Stimulated activated naive CD8-positive, alpha-beta T cell treated with anti-CD3 and anti-CD28 coated beads, Interleukin-15, Interleukin-2, amounts not matched to agents 100 U/mL and 50 U/mL, for 24 hours (primary cell): Measurements from ENCODE around the gene APLN.

ENCODE experiments used
- ATAC-seq: fragments of 150-1000 bp; cut with Tn5 transposase; one replicate; pipeline ENCODE4 v1.10.0; 2021
- DNase-seq: peaks from one replicate; pipeline ENCODE4 v3.0.0; 2021

The APLN gene

DNA sequence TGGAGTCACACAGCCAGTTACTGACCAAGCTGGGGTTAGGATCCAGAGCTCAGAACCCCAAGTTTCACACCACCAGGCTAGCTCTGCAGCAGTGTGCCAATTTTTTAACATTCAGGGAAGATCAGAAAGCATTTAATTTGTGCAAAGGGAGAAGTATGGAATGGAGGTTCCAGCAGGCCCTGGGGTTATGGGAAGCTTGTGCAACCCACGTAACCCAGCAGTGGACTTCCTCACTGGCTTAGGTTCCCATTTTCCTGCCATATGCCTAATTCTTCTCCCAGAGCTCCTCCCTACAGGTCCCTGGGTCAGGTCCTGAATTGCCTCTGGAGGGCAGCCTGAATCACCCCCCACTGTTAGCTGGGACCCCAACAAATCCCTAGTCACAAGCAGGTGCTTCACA lies 14.0 kb downstream of the APLN start:
- ATAC-seq (no peak), DNase-seq (no peak)

DNA sequence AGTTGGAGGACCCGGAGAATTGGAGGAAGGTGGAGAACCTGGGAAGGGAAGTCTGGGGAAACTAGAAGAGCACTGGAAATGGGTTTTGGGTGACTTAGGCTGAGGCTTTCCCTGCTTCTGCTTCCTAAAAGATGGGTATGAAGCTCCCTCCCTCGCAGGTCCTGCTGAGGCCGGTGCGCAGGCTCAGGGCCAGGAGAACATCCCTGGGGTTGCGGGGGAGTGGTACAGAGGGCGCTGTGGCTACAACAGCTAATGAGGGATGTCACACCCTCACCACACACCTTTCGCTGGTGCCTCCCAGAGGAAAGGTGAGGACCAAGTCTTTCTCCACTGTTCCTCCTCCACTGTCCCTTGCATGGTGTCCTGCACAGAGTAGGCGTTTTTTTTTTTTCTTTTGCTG lies 15.8 kb downstream of the APLN start:
- ATAC-seq, result no peak
- DNase-seq, result no peak

DNA sequence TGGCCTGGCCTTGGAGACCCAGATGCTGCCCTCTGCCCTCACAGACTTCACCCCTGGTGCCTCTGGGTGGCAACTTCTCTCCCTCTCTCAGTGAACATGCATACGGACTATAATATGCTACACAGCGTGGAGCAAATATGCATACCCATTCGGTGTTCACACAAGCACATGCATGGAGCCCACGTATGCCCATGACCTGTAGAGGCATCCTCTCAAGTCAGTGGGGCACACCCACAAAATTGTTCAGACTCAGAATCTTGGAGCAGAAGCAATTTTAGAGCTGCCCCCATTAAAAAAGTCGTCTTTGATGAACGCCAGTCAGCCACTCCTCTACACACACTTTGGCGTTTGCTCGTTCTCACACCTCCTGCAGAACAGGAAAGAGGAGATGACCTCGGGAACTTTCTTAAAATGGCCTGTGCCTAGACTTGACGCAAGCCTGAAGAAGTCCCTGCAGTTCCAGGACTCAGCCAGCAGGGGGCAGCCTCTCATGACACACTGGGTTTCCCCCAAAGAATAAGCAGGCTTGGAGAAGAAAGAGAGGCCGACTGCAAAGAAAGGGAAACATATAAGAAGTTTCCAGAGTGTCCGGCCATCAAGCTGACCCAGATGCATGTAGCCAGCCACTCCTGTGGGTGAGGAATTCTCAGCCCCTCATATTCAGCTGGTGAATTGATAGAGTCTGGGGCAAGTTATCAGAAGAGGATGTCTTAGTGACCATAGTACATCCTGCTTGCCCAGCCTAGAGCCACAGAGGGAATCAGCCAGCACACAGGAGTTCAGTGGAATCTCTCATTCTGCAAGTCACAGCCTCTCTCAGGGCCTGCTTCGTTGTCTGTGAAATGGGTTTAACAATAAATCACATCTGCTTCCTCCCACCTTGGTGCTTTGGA lies 17.3 kb downstream of the APLN start:
- ATAC-seq (peak; percentile 79), DNase-seq (peak; percentile 77)

DNA sequence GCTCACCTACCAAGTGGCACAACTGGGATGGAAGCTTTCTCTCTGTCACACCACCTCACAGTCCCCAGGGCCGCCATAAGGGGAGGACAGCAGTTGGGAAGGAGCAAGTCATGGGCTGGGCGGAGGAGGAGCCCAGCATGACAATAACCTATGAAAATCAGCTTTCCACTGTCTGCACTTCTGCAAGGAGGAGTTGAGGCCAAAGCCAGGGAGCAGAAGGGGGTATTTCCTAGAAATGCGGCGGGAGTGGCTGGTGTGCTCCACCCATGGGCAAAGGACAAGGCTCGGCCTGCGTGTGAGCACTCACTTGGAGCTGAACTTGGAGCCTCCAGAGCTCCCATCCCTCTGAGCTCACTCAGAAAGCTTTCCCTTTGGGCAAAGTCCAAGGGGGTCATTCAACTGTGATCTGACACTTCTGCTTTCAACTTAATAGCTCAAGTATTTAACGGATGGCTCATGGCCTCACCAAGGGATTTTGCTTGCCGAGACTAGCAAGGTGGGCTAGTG lies 18.5 kb downstream of the APLN start:
- no peak for ATAC-seq
- no peak for DNase-seq

DNA sequence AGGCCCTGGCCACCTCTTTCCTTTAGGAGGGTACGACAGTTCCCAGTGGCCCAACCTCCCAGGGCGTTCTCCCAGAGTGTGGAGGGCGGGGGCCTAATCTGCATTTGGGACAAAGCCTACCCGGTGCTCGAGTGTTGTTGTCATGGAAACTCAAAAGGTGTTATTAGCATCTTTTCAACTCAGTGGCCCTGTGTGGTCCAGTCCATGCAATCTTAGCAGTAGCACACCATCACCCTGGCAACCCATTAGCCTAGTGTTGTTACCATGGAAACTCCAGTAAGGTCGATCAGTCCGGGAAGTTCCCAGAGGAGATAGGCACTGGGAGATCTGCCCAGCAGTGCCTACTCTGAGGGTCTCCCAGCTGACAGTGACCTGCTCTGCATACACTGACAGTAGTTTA lies 20.2 kb downstream of the APLN start:
- no peak for DNase-seq
- no peak for ATAC-seq

DNA sequence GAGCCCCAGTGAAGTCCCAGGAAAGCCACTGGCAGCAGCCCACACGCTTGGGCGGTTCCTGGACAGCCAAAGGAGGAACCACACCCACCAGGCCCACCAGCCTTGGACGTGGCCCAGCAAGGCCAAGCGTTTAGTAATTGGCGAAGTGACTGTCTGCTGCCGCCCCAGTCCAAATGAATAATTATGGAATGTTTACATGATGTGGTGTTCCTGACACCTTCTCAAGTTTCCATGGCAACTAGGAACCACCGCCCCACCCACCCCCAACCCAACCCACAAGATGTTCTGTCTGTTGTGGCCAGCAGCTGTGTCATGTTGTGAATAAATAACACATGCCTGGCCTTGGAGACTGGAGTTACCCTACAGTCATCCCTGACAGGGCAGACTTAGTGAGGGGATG lies 22.3 kb downstream of the APLN start:
- DNase-seq (no peak), ATAC-seq (no peak)

DNA sequence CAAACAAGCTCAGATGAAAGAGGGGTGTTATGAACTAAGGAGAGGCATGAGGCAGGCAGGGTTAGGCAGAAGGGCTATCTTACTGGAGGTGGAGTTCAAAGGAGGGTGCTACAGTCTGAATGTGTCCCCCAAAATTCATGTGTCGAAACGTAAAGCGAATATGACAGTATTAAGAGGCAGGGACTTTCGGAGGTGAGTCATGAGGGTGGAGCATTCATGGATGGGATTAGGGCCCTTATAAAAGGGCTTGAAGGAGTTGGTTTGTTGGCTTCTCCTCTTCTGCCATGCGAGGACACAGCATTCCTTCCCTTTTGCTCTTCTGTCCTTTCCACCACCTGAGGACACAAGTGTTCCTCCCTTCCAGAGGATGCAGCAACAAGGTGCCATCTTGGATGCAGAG lies 22.9 kb downstream of the APLN start:
- DNase-seq (no peak), ATAC-seq (no peak)

DNA sequence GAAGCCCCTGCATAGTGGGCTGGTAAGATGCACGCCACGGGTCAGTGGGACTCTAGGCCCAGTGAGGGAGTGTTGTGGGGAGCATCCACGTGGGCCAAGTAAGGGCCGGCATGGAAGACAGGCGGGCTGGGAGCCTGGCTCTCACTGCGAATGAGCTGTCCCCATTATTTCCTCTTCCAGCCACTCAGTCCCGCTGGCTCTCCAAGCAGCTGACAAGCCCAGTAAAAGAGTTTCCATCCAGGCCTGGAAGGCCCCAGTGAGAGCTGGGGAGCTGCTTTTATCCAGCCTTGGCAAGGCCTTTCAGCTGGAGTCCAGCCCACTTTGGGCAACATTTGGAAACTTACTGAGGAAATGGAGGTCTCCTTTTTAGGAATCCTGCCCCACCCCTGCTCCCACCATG lies 24.9 kb downstream of the APLN start:
- ATAC-seq, result no peak

DNA sequence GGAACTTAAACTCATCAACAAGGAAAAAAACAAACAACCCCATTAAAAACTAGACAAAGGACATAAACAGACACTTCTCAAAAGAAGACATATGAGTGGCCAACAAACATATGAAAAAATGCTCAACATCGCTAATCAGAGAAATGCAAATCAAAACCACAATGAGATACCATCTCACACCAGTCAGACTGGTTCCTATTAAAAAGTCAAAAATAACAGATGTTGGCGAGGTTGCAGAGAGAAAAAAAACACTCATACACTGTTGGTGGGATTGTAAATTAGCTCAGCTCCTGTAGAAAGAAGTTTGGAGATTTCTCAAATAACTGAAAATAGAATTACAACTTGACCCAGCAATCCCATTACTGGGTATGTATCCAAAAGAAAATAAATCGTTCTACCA lies 28.7 kb downstream of the APLN start:
- ATAC-seq (no peak), DNase-seq (no peak)

More for the DNA sequence above, 24.9 kb downstream of the APLN start:
- no peak for DNase-seq

DNA sequence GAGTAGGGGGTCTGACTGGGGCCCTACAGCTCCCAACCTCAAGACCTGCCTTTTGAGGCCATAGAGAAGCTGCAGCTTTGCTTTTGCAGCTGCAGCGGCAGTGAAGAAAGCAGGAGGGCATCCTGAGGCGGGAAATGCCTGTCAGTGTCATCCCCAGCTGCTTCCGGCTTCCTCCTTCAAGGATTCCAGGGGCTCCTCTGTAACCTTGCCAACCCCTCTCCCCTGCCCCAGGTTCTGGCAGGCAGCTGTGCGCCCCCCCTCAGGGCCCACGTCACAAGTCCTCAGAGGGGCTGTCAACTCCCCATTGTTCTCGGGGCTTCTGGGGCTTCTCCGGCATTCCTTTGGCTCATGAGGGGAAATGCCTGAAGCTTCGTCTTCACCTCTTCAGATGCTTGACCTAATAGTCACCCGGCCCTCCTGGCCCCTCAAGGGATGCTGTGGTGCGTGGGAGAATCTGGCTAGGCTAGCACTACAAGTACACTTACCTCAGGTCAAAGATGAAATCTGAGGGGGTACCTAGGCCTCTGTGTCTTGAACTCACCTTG lies 31.9 kb downstream of the APLN start:
- DNase-seq (no peak), ATAC-seq (no peak)

DNA sequence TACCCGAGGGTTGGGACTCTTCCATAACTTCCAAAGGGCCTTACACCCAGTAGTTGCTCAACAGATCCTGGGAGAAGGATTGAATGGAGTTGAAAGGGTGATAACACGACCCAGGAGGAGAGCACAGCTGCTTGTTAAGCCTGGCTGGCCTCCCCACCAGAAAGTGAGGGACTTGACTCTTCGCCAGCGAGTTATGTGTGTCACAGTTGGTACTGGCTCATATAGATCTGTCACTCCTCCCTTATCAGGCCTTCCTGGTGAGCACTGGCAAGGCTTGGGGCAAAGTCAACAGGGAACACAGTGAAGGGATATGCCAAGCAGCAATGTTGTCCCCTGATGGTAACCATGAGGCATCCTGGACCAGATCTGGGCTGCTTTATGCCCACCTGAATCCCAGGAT lies 35.8 kb downstream of the APLN start:
- DNase-seq (no peak), ATAC-seq (no peak)

DNA sequence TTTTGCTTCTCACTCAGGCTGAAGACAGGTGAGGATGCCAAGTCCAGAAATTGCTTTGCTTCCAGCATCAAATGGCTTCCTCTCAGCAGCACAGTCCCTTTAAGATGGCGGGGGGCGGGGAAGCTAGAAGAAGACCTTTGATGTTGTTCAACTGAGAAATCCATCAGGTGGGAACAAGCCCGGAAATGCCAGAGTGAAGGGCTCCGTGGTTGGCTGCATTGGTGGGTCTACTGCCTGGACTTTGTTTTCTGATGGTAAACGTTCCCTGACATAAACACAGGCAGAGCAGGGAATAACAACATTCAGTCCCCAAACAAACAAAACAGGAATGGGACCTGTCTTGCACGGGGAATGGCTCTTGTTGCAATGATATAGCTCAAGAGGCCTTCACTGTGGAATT lies 37.3 kb downstream of the APLN start:
- ATAC-seq (no peak), DNase-seq (no peak)

DNA sequence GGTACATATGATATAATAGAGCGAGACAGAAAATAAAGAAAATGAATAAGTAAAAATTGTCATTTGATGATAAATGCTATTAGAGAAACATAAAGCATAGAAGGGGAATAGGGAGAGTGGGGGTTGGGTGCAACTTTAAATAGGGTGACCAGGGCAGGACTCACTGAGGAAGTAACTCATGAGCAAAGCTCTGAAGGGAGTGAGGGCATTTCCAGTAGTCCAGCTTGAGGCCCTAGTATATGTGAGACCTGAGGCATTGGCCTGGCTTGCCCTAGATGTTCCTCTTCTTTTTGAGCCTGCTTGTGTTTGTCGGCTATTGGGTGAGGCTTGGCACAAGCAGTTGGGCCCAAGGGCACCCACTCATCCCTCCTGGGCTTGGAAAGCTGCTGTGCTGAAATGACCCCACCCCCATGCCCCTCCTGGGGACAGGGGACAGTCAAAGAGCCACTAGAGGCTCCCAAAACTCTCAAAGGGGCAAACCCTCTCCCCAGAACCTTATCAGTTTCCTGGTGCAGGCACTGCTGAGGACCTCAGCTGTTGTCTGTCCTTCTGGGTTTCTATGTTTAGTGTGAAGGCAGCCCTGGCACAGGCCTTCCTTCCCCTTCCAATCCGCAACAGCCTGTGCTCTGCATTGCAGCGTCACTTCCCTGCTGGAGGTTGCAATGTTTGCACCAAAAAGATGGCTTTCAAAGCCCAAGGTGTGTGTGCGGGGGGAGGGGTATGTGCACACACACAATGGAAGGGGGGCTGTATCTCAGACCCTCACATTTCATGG lies 40.1 kb downstream of the APLN start:
- ATAC-seq (no peak), DNase-seq (no peak)

DNA sequence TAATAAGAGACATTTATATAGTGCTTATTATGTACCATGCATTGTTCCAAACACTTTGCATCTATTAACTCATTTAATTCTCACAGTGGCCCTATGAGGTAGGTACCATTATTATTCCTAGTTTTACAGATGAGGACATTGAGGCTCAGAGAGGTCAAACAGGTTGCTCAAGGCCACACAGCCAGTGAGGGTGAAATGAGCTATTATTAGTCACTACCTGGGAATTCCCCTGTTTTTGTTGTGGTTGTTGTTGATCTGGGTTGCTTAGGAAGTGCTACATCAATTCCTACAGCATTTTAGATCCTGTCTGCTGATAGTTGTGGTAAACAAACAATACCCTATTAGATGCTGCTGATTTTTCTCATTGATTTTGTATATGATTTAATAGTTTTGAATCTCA lies 41.2 kb downstream of the APLN start:
- ATAC-seq, result no peak
- no peak for DNase-seq

DNA sequence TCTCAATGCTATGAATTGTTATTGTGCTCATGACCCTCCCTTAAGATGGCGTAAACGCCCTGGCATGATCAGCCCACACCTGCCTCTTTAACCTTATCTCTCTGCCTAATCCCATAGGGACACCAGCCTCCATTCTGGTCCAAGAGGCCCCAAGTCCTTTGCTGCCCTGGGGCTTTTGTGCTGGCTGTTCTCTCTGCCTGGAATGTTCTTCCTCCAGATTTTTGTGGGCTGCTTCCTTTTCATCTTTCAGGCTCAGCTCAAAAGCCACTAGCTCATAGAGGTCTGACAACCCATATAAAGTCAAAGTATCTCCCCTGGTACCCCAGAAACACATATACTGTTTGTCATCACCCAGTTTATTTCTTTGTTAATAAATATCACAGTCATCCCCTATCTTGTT lies 42.4 kb downstream of the APLN start:
- ATAC-seq (no peak), DNase-seq (no peak)

DNA sequence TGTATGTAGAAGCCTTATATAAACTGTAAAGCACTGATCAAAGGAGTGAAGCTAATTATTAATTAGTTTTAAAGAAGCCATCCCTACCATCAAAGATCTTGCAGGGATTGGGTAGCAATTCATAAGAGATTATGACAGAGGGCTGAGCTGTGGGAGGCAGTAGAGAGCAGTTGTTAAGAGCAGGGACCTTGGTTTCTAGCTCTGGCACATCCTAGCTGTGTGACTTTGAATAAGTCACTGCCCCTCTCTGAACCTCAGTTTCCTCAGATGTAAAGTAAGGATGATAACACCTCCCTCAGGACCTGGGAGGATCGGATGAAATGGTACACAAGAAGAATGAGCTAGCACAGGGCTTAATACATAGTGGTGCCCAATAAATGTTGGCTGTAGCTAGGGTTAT lies 45.4 kb downstream of the APLN start:
- ATAC-seq, result no peak
- DNase-seq, result no peak

DNA sequence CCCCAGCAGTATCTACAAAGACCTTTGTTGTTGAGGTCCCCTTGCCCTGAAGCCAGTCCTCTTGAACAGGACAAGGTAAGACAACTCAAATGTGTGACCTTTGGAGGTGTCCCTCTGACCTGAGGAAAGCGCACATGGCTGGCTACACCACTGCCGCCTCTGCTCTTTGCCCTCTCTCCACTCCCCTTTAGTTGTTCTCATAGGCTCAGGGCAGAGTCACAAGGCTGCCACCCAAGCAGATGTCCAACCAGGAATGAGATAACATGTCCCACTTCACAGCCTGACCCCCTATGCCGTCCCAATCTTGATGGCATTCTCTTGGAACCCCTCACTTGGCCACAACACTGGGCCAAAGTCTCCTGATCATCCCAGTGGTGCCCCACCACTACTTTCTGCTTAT lies 46.3 kb downstream of the APLN start:
- ATAC-seq (no peak), DNase-seq (no peak)

DNA sequence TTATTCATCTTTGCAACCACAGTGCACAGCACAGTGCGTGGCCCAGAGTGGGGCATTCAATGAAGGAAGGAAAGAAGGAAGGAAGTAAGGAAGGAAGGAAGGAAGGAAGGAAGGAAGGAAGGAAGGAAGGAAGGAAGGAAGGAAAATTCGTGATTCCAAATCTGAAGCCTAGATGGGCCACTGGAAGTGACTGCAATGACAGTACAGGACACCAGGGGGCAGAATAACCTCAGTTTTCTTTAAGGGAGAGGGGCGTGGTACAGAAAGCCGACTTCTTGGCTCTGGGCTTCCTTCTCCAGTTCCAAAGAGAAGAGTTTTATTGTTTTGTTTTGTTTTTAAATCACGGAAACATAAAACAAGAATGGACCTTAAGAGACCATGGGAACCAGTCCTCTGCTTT lies 47.8 kb downstream of the APLN start:
- ATAC-seq (peak; percentile 63), DNase-seq (peak; percentile 51)

DNA sequence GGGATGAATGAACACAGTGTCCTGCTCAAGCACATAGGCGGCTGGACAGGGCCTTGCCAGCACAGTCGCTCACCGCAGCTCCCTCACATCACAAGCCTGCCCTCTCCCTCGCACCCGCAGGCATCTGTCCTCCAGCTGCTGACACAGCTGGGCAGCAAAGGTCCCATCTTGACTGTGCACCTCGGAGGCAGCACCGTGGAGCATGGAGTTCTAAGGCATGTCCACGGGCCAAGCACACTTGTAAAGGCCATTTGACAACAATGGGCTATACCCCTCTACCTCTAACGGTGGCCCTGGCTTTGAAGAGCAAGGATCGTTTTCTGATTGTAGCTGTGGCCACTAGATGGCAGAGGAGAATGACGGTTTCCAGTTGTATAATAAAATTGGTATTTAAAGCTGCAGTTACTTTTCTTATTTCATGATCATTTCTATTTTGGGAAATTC lies 53.8 kb downstream of the APLN start:
- ATAC-seq, result no peak
- DNase-seq, result no peak

DNA sequence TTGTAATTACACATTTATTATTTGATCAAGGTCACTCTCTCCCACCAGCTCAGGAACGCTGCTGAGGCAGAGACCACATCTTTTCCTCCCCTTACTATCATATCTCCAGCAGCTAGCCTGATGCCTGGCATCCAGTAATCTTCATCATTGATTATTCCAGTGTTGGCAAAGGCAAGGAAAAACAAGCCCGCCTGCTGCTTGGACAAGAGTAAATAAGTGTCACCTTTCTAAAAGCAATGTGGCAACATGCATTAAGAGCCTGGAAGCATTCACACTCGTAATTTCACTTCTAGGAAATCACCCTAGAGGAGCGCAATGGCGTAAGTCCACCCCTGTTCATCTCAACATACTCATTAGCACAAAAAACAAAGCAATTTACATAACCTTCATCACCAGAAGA lies 54.8 kb downstream of the APLN start:
- ATAC-seq (no peak), DNase-seq (no peak)

DNA sequence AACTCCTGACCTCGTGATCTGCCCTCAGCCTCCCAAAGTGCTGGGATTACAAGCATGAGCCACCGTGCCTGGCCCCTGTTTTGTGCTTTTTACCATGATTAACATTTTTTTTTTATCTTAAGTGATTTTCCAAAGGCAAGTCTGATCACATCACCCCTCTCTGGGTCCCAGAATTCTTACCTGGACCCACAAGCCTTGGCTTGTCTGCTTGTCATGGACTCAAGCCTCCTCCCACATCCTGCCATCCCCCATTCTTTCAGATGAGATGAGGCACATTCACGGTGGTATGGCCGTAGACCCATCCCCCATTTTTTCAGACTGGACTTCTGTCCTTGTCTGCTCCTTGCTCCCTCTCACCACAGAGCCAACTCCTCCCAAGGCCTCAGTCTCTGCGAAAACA lies 55.3 kb downstream of the APLN start:
- no peak for DNase-seq
- ATAC-seq, result no peak

DNA sequence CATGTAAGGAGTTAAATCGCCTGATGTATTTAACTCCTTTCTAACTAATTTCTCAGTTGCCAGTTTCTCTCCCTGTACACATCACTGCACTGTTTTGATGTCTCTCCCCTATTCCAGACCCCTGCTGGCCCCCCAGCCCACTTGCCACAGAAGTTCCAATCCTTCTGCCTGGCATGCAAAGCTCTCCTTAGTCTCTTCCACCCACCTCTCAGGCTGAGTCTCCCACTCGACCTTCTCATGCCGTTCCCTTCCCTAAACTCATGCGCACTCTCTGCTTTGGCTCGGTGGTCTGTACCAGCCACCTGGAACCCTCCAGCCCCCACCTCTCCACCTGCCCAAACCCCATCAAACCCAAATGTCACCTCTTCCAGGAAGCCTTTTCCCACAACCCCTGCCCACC lies 56.9 kb downstream of the APLN start:
- ATAC-seq, result no peak
- DNase-seq, result no peak

DNA sequence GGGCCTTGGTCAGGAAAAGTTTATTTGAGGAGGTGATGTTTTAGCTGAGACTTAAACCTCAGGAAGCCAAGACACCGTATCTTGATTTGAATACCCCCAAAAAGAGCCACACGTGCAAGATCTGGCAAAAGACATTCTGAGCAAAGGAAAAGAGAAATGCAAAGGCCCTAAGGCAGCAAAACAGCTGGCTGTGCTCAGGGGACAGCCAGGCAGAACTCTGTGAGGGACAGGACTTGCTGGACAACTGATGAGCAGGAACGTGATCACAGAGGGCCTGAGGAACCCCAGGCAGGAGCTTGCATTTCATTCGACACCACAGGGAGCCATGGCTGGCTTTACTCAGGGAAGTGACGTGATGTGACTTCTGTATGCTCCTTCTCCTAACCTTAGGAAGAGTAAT lies 58.7 kb downstream of the APLN start:
- ATAC-seq (no peak), DNase-seq (no peak)
